IMR-90 (cell line): ENCODE data around the gene TRAPPC10. TPM values are rescaled to one million over a fixed set of nuclear protein-coding genes. Genes with fewer than 3 reads are reported as not detected.

Source experiments
- ATAC-seq: fragments of 200-7000 bp; cut with Tn5 transposase; 2 replicates; pipeline ENCODE4 v1.9.1; 2020; ENCODE audit warnings: low read depth, mild to moderate bottlenecking, moderate library complexity
- BruUV-seq: library from RNA; stranded (reverse); fragments of 400-500 nt; replicated peaks from 2 replicates; lab custom pipeline; 2021; lab: Mats Ljungman, UMichigan
- CTCF ChIA-PET: fragments of 300-600 bp; formaldehyde crosslinking; extraction: SDS; loops from one replicate; lab custom pipeline; 2021; ENCODE audit warnings: antibody characterized with exemption; lab: Yijun Ruan, JAX
- POLR2A ChIA-PET: fragments of 300-600 bp; sonication (Branson Sonifier 250); formaldehyde crosslinking; loops from one replicate; lab custom pipeline; 2022; ENCODE audit warnings: antibody characterized with exemption; ENCODE audit not compliant: unreplicated experiment; lab: Charles Lee
- DNase-seq: peaks from one replicate; pipeline ENCODE4 v3.0.0; 2013
- H2AFZ ChIP-seq: replicated peaks from 2 replicates; pipeline ENCODE3; 2013; ENCODE audit warnings: low read length, mild to moderate bottlenecking; ENCODE audit not compliant: poor library complexity
- H2AK5ac ChIP-seq: 2 replicates; pipeline ENCODE4 v1.6.1; 2013; ENCODE audit warnings: low read depth, low read length, inconsistent platforms
- H2AK9ac ChIP-seq: replicated peaks from 2 replicates; pipeline ENCODE3; 2013; ENCODE audit warnings: mild to moderate bottlenecking, low read depth, low read length, moderate library complexity; ENCODE audit not compliant: poor library complexity
- H2BK120ac ChIP-seq: 2 replicates; pipeline ENCODE4 v1.6.1; 2013; ENCODE audit warnings: low read depth, low read length, inconsistent platforms
- H2BK15ac ChIP-seq: 3 replicates; pipeline ENCODE4 v1.6.1; 2013; ENCODE audit warnings: low read depth, low read length, inconsistent platforms
- H2BK20ac ChIP-seq: 2 replicates; pipeline ENCODE4 v1.6.1; 2013; ENCODE audit warnings: low read depth, mild to moderate bottlenecking, inconsistent platforms, low read length, moderate library complexity
- H2BK5ac ChIP-seq: 2 replicates; pipeline ENCODE4 v1.6.1; 2013; ENCODE audit warnings: mild to moderate bottlenecking, low read depth, low read length, inconsistent platforms; ENCODE audit not compliant: poor library complexity, severe bottlenecking
- H3K14ac ChIP-seq: replicated peaks from 2 replicates; pipeline ENCODE4 v1.6.1; 2013; ENCODE audit warnings: low read depth, low read length, inconsistent platforms
- H3K18ac ChIP-seq: 2 replicates; pipeline ENCODE4 v1.6.1; 2013; ENCODE audit warnings: low read depth, low read length, control low read depth
- H3K23ac ChIP-seq: 2 replicates; pipeline ENCODE4 v1.6.1; 2013; ENCODE audit warnings: low read depth, low read length, inconsistent platforms
- H3K27ac ChIP-seq: 2 replicates; pipeline ENCODE4 v1.5.1; 2013; ENCODE audit warnings: mild to moderate bottlenecking, control low read depth, low read length; ENCODE audit not compliant: insufficient read depth
- H3K27me3 ChIP-seq: 2 replicates; pipeline ENCODE4 v1.6.1; 2013; ENCODE audit warnings: low read length; ENCODE audit not compliant: control insufficient read depth, insufficient read depth
- H3K36me3 ChIP-seq: 2 replicates; pipeline ENCODE4 v1.6.1; 2013; ENCODE audit warnings: low read length, mixed read lengths; ENCODE audit not compliant: control insufficient read depth, insufficient read depth
- H3K4ac ChIP-seq: 2 replicates; pipeline ENCODE4 v1.6.1; 2013; ENCODE audit warnings: low read depth, low read length, inconsistent platforms
- H3K4me1 ChIP-seq: 2 replicates; pipeline ENCODE4 v1.6.1; 2013; ENCODE audit warnings: low read length, mixed read lengths; ENCODE audit not compliant: control insufficient read depth, insufficient read depth
- H3K4me2 ChIP-seq: 2 replicates; pipeline ENCODE4 v1.6.1; 2013; ENCODE audit warnings: low read depth, mild to moderate bottlenecking, control low read depth, low read length, moderate library complexity
- H3K4me3 ChIP-seq: 2 replicates; pipeline ENCODE4 v1.5.1; 2013; ENCODE audit warnings: low read depth, mild to moderate bottlenecking, control low read depth, low read length, moderate library complexity; ENCODE audit not compliant: insufficient read depth
- H3K56ac ChIP-seq: 2 replicates; pipeline ENCODE4 v1.6.1; 2013; ENCODE audit warnings: low read length, inconsistent platforms; ENCODE audit not compliant: insufficient read depth; ENCODE audit errors: extremely low read depth
- H3K79me1 ChIP-seq, 2 experiments: 2 replicates each; pipeline ENCODE4 v1.6.1; 2013; ENCODE audit warnings: low read length in 2 of 2, inconsistent platforms in 1 of 2, low read depth in 1 of 2
- H3K9ac ChIP-seq: 2 replicates; pipeline ENCODE4 v1.6.1; 2013; ENCODE audit warnings: low read depth, low read length, control low read depth
- H3K9me1 ChIP-seq: 2 replicates; pipeline ENCODE4 v1.6.1; 2013; ENCODE audit warnings: low read length, inconsistent platforms; ENCODE audit not compliant: insufficient read depth
- H3K9me3 ChIP-seq: 2 replicates; pipeline ENCODE4 v1.6.1; 2013; ENCODE audit warnings: low read length; ENCODE audit not compliant: control insufficient read depth, insufficient read depth
- H4K20me1 ChIP-seq: 2 replicates; pipeline ENCODE4 v1.6.1; 2013; ENCODE audit warnings: low read length, inconsistent platforms; ENCODE audit not compliant: insufficient read depth
- H4K5ac ChIP-seq: 2 replicates; pipeline ENCODE4 v1.6.1; 2013; ENCODE audit warnings: mild to moderate bottlenecking, low read depth, low read length, control low read depth
- H4K8ac ChIP-seq, 2 experiments: 2 replicates each; pipeline ENCODE4 v1.6.1; 2013; ENCODE audit warnings: low read depth in 2 of 2, low read length in 2 of 2, control low read depth in 1 of 2, inconsistent platforms in 1 of 2
- H4K91ac ChIP-seq: 2 replicates; pipeline ENCODE4 v1.6.1; 2013; ENCODE audit warnings: low read depth, low read length, inconsistent platforms; ENCODE audit not compliant: insufficient read depth
- BHLHE40 ChIP-seq: fragments of 150-350 bp; IDR thresholded peaks from 2 replicates; pipeline ENCODE4 v1.6.1; 2016; ENCODE audit warnings: mild to moderate bottlenecking, low read depth, low read length
- CEBPB ChIP-seq: IDR thresholded peaks from 2 replicates; pipeline ENCODE4 v1.6.1; 2012; ENCODE audit warnings: low read depth, low read length, improper control_type of control experiment
- CHD1 ChIP-seq: IDR thresholded peaks from 2 replicates; pipeline ENCODE4 v1.6.1; 2012; ENCODE audit warnings: low read depth, low read length, improper control_type of control experiment
- FOS ChIP-seq: fragments of 150-350 bp; IDR thresholded peaks from 2 replicates; pipeline ENCODE4 v1.6.1; 2016; ENCODE audit warnings: low read depth, low read length
- MAFK ChIP-seq: IDR thresholded peaks from 2 replicates; pipeline ENCODE4 v1.6.1; 2012; ENCODE audit warnings: low read depth, low read length, improper control_type of control experiment
- MAZ ChIP-seq: IDR thresholded peaks from 2 replicates; pipeline ENCODE4 v1.6.1; 2012; ENCODE audit warnings: low read depth, mild to moderate bottlenecking, low read length, improper control_type of control experiment, moderate library complexity, borderline replicate concordance
- MXI1 ChIP-seq: IDR thresholded peaks from 2 replicates; pipeline ENCODE4 v1.6.1; 2012; ENCODE audit warnings: low read depth, mild to moderate bottlenecking, low read length, moderate library complexity, borderline replicate concordance
- NFE2L2 ChIP-seq: fragments of 150-350 bp; IDR thresholded peaks from 2 replicates; pipeline ENCODE4 v1.6.1; 2016; ENCODE audit warnings: low read depth, mild to moderate bottlenecking, low read length
- POLR2A ChIP-seq: IDR thresholded peaks from 2 replicates; pipeline ENCODE4 v1.6.1; 2012; ENCODE audit warnings: mild to moderate bottlenecking, low read depth, low read length
- RCOR1 ChIP-seq: IDR thresholded peaks from 2 replicates; pipeline ENCODE4 v1.6.1; 2012; ENCODE audit warnings: mild to moderate bottlenecking, low read length, improper control_type of control experiment; ENCODE audit not compliant: insufficient replicate concordance
- RFX5 ChIP-seq: IDR thresholded peaks from 2 replicates; pipeline ENCODE4 v1.8.0; 2012; ENCODE audit warnings: low read depth, mild to moderate bottlenecking, low read length, moderate library complexity
- SMC3 ChIP-seq: fragments of 150-350 bp; IDR thresholded peaks from 2 replicates; pipeline ENCODE4 v1.6.1; 2016; ENCODE audit warnings: low read depth, mild to moderate bottlenecking, antibody characterized with exemption, low read length, moderate library complexity
- WGBS, 2 experiments: methylation state at CpG; one replicate each; pipeline versions ENCODE4 v1.1.5 to v1.1.7; 2013; ENCODE audit warnings: missing lambda C conversion rate in 2 of 2; ENCODE audit not compliant: insufficient read length in 1 of 2; ENCODE audit errors: extremely low coverage in 2 of 2; 5-methylcytosine and 5-hydroxymethylcytosine counted together
- dilution Hi-C: fragments of 300-500 bp; cut with HindIII; formaldehyde crosslinking; loops from one replicate; pipeline ENCODE4 v1.14.3; 2018; ENCODE audit warnings: low sequenced_read_pairs; ENCODE audit not compliant: unreplicated experiment
- in situ Hi-C: fragments of 300-500 bp; cut with MboI; formaldehyde crosslinking; loops from 3 replicates; pipeline ENCODE4 v1.14.3; 2019; ENCODE audit warnings: low sequenced_read_pairs, inconsistent platforms, mixed read lengths
- intact Hi-C: fragments of 100-400 bp; cut with micrococcal nuclease; formaldehyde crosslinking; loops from 2 replicates; pipeline ENCODE4 v1.10.0; 2022
- polyA plus RNA-seq, 3 experiments: library from polyadenylated mRNA; depleted of rRNA; stranded (reverse); fragments of >200 nt; gene quantifications; 2 replicates each; pipeline ENCODE4 v1.2.3, GENCODE V29; 2012; ENCODE audit warnings: low replicate concordance in 1 of 3
- total RNA-seq: library from RNA; depleted of rRNA; stranded (reverse); fragments of >200 nt; gene quantifications from 2 replicates; pipeline ENCODE4 v1.2.3, GENCODE V29; 2012
- TF ChIP-seq, protein P1 (sequence below): conservative IDR thresholded peaks from 2 replicates; pipeline ENCODE4 v1.5.1; 2012; ENCODE audit warnings: mild to moderate bottlenecking, low read depth, low read length, improper control_type of control experiment
- TF ChIP-seq, protein P2 (sequence below): fragments of 150-350 bp; IDR thresholded peaks from 2 replicates; pipeline ENCODE4 v1.6.1; 2016; ENCODE audit warnings: low read depth, mild to moderate bottlenecking, low read length, moderate library complexity, borderline replicate concordance

Gene TRAPPC10
- total and polyA plus RNA-seq, 2 of the 4 experiments (the other 2 are of a cell fraction): 17.8 to 18.1 TPM

DNA sequence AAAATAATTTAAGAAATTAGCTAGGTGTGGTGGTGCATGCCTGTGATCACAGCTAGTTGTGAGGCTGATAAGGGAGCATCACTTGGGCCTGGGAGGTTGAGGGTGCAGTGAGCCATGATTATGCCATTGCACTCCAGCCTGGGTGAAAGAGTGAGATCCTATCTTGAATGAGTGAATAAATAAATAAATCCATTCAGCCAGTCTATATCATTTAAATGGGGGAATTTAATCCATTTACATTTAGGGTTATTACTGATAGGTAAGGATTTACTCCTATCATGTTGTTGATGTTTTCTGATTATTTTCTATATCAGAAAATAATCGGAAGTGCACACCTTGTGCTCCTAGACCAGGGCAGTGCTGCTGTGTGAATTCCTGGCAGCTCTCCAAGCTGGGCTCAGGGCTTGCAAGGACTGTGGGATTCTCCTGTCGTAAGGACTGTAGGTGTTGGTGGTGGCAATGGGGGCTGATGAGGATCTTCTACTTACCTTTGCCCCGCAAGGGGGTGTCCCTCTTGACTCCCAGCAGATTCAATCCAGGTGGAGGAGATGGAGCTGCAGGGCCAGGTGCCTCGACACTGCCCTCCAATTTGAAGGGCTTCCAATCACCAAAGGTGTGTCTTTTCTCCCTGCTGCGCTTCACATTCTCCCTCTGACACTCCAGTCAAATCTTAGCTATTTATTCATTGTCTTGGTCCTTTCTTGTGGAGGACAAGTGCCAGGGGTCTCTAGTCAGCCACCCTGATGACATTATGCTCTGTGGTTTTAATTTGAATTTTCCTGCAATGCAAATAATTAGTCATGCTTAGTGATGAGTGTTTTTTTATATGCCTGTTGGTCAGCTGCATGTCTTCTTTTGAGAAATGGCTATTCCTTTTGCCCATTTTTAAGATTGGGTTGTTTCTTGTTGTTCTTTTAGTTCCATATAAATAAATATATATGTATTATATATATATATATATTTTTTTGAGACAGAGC, 14.1 kb upstream of the TRAPPC10 start:
- dilution Hi-C loops: no loop called here
- ATAC-seq (no peak), DNase-seq (no peak)
- H4K91ac ChIP-seq: no peak overlapping the region
- no peak overlapping the region for H2BK20ac ChIP-seq
- no peak overlapping the region for H3K4me2 ChIP-seq
- H3K9me3 ChIP-seq: peaks cover 2% of the 10 kb centered on the region; the same call in 1 of the 2 replicates
- POLR2A ChIA-PET: no interaction called here
- no peaks in the 10 kb centered on the region for H3K9me1 ChIP-seq
- H3K14ac ChIP-seq: no peak overlapping the region
- H3K36me3 ChIP-seq: no peaks in the 10 kb centered on the region
- no peak overlapping the region for H3K4ac ChIP-seq
- no CpG with 5 or more reads among the region's 5 CpGs for WGBS, 2 experiments
- H4K8ac ChIP-seq: no peak overlapping the region
- H3K23ac ChIP-seq: no peak overlapping the region
- H3K18ac ChIP-seq: no peak overlapping the region
- peaks cover 12% of the 10 kb centered on the region; the same call in 1 of the 2 replicates for H3K27me3 ChIP-seq
- CTCF ChIA-PET: no interaction called here
- H3K79me1 ChIP-seq: no peaks in the 10 kb centered on the region
- no TSS peak for BruUV-seq
- H4K20me1 ChIP-seq: no peaks in the 10 kb centered on the region
- H3K56ac ChIP-seq: no peak overlapping the region
- H3K4me3 ChIP-seq: no peak overlapping the region
- no peak overlapping the region for H2AFZ ChIP-seq
- intact Hi-C loops: no loop called here
- no peak overlapping the region for H2AK9ac ChIP-seq
- no peak overlapping the region for H3K27ac ChIP-seq
- no peak overlapping the region for H2AK5ac ChIP-seq
- H3K4me1 ChIP-seq: no peaks in the 10 kb centered on the region
- H4K5ac ChIP-seq: no peak overlapping the region
- H2BK15ac ChIP-seq: no peak overlapping the region
- in situ Hi-C loops: no loop called here
- no peak overlapping the region for H2BK5ac ChIP-seq
- H2BK120ac ChIP-seq: no peak overlapping the region
- no peak overlapping the region for H3K9ac ChIP-seq
- TF ChIP-seq MAFK (no peak), CEBPB (no peak), MAZ (no peak), CHD1 (no peak), BHLHE40 (no peak), RCOR1 (no peak), POLR2A (no peak), FOS (no peak), NFE2L2 (no peak), RFX5 (no peak), MXI1 (no peak), SMC3 (no peak)
- TF ChIP-seq, protein P1, sequence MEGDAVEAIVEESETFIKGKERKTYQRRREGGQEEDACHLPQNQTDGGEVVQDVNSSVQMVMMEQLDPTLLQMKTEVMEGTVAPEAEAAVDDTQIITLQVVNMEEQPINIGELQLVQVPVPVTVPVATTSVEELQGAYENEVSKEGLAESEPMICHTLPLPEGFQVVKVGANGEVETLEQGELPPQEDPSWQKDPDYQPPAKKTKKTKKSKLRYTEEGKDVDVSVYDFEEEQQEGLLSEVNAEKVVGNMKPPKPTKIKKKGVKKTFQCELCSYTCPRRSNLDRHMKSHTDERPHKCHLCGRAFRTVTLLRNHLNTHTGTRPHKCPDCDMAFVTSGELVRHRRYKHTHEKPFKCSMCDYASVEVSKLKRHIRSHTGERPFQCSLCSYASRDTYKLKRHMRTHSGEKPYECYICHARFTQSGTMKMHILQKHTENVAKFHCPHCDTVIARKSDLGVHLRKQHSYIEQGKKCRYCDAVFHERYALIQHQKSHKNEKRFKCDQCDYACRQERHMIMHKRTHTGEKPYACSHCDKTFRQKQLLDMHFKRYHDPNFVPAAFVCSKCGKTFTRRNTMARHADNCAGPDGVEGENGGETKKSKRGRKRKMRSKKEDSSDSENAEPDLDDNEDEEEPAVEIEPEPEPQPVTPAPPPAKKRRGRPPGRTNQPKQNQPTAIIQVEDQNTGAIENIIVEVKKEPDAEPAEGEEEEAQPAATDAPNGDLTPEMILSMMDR: no peak
- TF ChIP-seq, protein P2, sequence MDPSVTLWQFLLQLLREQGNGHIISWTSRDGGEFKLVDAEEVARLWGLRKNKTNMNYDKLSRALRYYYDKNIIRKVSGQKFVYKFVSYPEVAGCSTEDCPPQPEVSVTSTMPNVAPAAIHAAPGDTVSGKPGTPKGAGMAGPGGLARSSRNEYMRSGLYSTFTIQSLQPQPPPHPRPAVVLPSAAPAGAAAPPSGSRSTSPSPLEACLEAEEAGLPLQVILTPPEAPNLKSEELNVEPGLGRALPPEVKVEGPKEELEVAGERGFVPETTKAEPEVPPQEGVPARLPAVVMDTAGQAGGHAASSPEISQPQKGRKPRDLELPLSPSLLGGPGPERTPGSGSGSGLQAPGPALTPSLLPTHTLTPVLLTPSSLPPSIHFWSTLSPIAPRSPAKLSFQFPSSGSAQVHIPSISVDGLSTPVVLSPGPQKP: no peak
